Left lung (tissue), 10 donors: ENCODE measurements around the gene SPATA20. TPM values are rescaled to one million over a fixed set of nuclear protein-coding genes. Genes with fewer than 3 reads are reported as not detected.

Experiments used
- ATAC-seq: fragments of 200-7000 bp; cut with Tn5 transposase; one replicate; pipeline ENCODE4 v1.9.1; 2020; ENCODE audit warnings: moderate library complexity
- DNase-seq, 4 donors: peaks; one replicate each; pipeline ENCODE4 v3.0.0-alpha.2; 2013 to 2020
- H3K27ac ChIP-seq, 2 donors: fragments of 200-600 bp; sonication (generic) in 1 of 2; one replicate each; pipeline versions ENCODE4 v1.5.0 to v1.8.0; 2020 to 2021
- H3K27me3 ChIP-seq, 2 donors: fragments of 200-600 bp; sonication (generic) in 1 of 2; one replicate each; pipeline versions ENCODE4 v1.5.0 to v1.8.0; 2020 to 2021
- H3K36me3 ChIP-seq, 2 donors: fragments of 200-600 bp; sonication (generic) in 1 of 2; one replicate each; pipeline versions ENCODE4 v1.5.0 to v1.8.0; 2020 to 2021
- H3K4me1 ChIP-seq, 2 donors: fragments of 200-600 bp; one replicate each; pipeline ENCODE4 v1.8.0; 2021
- H3K4me3 ChIP-seq, 2 donors: fragments of 200-600 bp; sonication (generic) in 1 of 2; one replicate each; pipeline versions ENCODE4 v1.5.0 to v1.8.0; 2020 to 2021; ENCODE audit warnings: mild to moderate bottlenecking in 1 of 2
- H3K9me3 ChIP-seq, 2 donors: fragments of 200-600 bp; sonication (generic) in 1 of 2; one replicate each; pipeline versions ENCODE4 v1.5.0 to v1.8.0; 2020 to 2021
- CTCF ChIP-seq, 2 donors: fragments of 200-600 bp; sonication (generic) in 1 of 2; IDR thresholded peaks; one replicate each; pipeline versions ENCODE4 v1.5.0 to v1.8.0; 2021; ENCODE audit warnings: antibody characterized with exemption in 2 of 2
- intact Hi-C, 2 donors: fragments of 100-400 bp; cut with DNase I; formaldehyde crosslinking; loops; one replicate each; pipeline versions ENCODE4 v1.11.2 to v1.14.2; 2022
- polyA plus RNA-seq, 6 donors: library from polyadenylated mRNA; unstranded; fragments of 120-200 nt; gene quantifications; one replicate each; pipeline ENCODE4 v1.2.1, GENCODE V29; 2013; ENCODE audit not compliant: insufficient read length in 6 of 6
- total RNA-seq, 2 donors: library from RNA; stranded (reverse); fragmentation: NEBNext Ultra II Directional; extraction: Animal tissue kit (Norgen Biotek cat#: 25700); gene quantifications; one replicate each; pipeline ENCODE4 v1.2.1, GENCODE V29; 2021
- donor health status: DM: no; HTN: yes; CAD: no.
- donor health status: DM: no; HTN: no; CAD: no.

SPATA20 gene
- total and polyA plus RNA-seq, 8 donors: 37.6 to 60.5 (median 47.7) TPM

DNA sequence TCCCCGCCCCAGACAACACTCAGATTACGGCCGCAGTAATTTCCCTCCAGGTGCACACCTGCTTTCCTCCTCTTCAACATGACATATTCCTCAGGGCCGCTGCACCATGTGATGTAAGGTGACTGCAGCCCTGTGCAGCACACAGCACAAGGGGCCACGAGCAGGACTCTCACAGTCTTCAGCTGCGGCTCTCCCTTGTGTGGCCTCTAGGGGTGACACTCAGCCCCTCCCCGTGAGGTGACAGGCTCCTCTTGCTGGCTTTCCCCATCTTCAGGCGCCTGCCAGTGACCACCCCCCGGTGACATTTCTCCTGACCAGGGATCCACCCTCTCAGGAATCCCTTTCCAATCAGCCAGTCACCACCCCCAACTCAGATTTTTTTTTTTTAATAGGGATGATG is 56.4 kb downstream of the SPATA20 start:
- TF ChIP-seq CTCF (IDR thresholded peaks at IDR 0.05): no peak
- DNase-seq: no peak
- no peaks in the 10 kb centered on the region for H3K36me3 ChIP-seq
- ATAC-seq: no peak
- H3K27me3 ChIP-seq: peaks cover 0 to 20% of the 10 kb centered on the region in 2 donors
- no peak overlapping the region for H3K27ac ChIP-seq
- no peaks in the 10 kb centered on the region for H3K9me3 ChIP-seq
- no peak overlapping the region for H3K4me3 ChIP-seq
- peaks cover 0 to 9% of the 10 kb centered on the region in 2 donors for H3K4me1 ChIP-seq
- intact Hi-C loops: no loop called here

DNA sequence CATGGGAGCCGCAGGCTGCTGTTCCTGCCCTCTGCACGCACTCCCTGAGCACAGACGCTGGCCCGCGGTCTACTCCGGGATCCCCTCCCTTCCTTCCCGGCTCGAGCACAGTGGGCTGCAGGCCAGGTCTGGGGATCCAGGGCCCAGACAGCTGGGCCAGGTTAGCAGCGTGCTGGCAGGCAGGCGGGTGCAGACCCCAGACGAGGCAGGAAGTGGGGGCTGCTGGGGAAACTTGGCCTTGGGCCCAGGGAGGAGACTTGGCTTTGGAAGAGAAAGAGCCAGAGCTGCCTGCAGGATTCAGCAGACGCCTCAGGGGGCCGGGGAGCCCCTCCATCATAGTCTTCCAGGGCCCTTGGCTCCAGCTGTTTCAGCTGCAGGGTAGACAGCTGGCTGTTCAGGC is 57.5 kb downstream of the SPATA20 start:
- no peak overlapping the region for H3K4me3 ChIP-seq
- peaks cover 0 to 9% of the 10 kb centered on the region in 2 donors for H3K4me1 ChIP-seq
- peaks cover 0 to 26% of the 10 kb centered on the region in 2 donors for H3K27me3 ChIP-seq
- intact Hi-C loops: no loop called here
- no peaks in the 10 kb centered on the region for H3K9me3 ChIP-seq
- no peaks in the 10 kb centered on the region for H3K36me3 ChIP-seq
- H3K27ac ChIP-seq: no peak overlapping the region
- TF ChIP-seq CTCF (IDR thresholded peaks at IDR 0.05): no peak
- DNase-seq (peak in 3 of 4 donors; percentile 61 to 98 (median 96)), ATAC-seq (peak; percentile 70)

- H3K27ac ChIP-seq: no peak overlapping the region
- DNase-seq (no peak), ATAC-seq (peak; percentile 13)
- intact Hi-C loops: no loop called here
- TF ChIP-seq CTCF (IDR thresholded peaks at IDR 0.05): no peak
- no peaks in the 10 kb centered on the region for H3K9me3 ChIP-seq
- peaks cover 0 to 9% of the 10 kb centered on the region in 2 donors for H3K4me1 ChIP-seq
- peaks cover 0 to 31% of the 10 kb centered on the region in 2 donors for H3K27me3 ChIP-seq
- H3K4me3 ChIP-seq: no peak overlapping the region
- no peaks in the 10 kb centered on the region for H3K36me3 ChIP-seq
These were observed 58.5 kb downstream of the SPATA20 start for GRCh38 chr17:50605429-50605828.

Other genes starting within 250 kb of the SPATA20 start
- 10 to 100 TPM; 19.6 to 24.3 TPM for gene XYLT2, start 201.0 kb upstream of the SPATA20 start, total RNA-seq
- 10 to 100 TPM; 18.6 to 25.0 (median 21.4) TPM for gene XYLT2, start 201.0 kb upstream of the SPATA20 start, polyA plus RNA-seq
- gene MRPL27, start 174.0 kb upstream of the SPATA20 start, total RNA-seq: 10 to 100 TPM; 52.5 to 53.8 TPM
- gene MRPL27, start 174.0 kb upstream of the SPATA20 start, polyA plus RNA-seq: 10 to 100 TPM; 53.9 to 60.1 (median 56.4) TPM
- 1 to 10 TPM; 2.6 to 3.8 TPM for gene EME1, start 173.9 kb upstream of the SPATA20 start, total RNA-seq
- gene EME1, start 173.9 kb upstream of the SPATA20 start, polyA plus RNA-seq: 10 to 100 TPM in 4 of 6 donors, 1 to 10 TPM in 2; 7.9 to 12.7 (median 11.4) TPM
- gene LRRC59, start 149.7 kb upstream of the SPATA20 start, total RNA-seq: 100 to 1,000 TPM; 102 to 151 TPM
- 10 to 100 TPM; 43.6 to 65.5 (median 49.2) TPM for gene LRRC59, start 149.7 kb upstream of the SPATA20 start, polyA plus RNA-seq
- gene ACSF2, start 121.0 kb upstream of the SPATA20 start, total RNA-seq: 100 to 1,000 TPM in 1 of 2 donors, 10 to 100 TPM in 1; 60.9 to 148 TPM
- gene ACSF2, start 121.0 kb upstream of the SPATA20 start, polyA plus RNA-seq: 100 to 1,000 TPM; 106 to 146 (median 124) TPM
- gene CHAD, start 78.3 kb upstream of the SPATA20 start, total RNA-seq: under 1 TPM; 0.17 to 0.21 TPM
- 1 to 10 TPM; 3.9 to 9.8 (median 5.5) TPM for gene CHAD, start 78.3 kb upstream of the SPATA20 start, polyA plus RNA-seq
- 10 to 100 TPM; 28.5 to 34.8 TPM for gene RSAD1, start 68.3 kb upstream of the SPATA20 start, total RNA-seq
- gene RSAD1, start 68.3 kb upstream of the SPATA20 start, polyA plus RNA-seq: 10 to 100 TPM; 40.6 to 61.5 (median 48.0) TPM
- gene MYCBPAP, start 38.7 kb upstream of the SPATA20 start, total RNA-seq: 1 to 10 TPM; 1.4 to 2.7 TPM
- 1 to 10 TPM; 5.1 to 9.1 (median 6.1) TPM for gene MYCBPAP, start 38.7 kb upstream of the SPATA20 start, polyA plus RNA-seq
- 1 to 10 TPM in 1 of 2 donors, under 1 TPM in 1; 0.55 to 6.4 TPM for gene EPN3, start 14.4 kb upstream of the SPATA20 start, total RNA-seq
- 1 to 10 TPM; 3.2 to 5.6 (median 4.3) TPM for gene EPN3, start 14.4 kb upstream of the SPATA20 start, polyA plus RNA-seq
- gene CACNA1G, start 13.5 kb downstream of the SPATA20 start, total RNA-seq: 1 to 10 TPM in 1 of 2 donors, under 1 TPM in 1; 0.50 to 4.3 TPM
- 10 to 100 TPM; 16.6 to 38.2 (median 21.7) TPM for gene CACNA1G, start 13.5 kb downstream of the SPATA20 start, polyA plus RNA-seq
- gene ABCC3, start 87.7 kb downstream of the SPATA20 start, total RNA-seq: 100 to 1,000 TPM in 1 of 2 donors, 10 to 100 TPM in 1; 52.3 to 120 TPM
- gene ABCC3, start 87.7 kb downstream of the SPATA20 start, polyA plus RNA-seq: 10 to 100 TPM; 30.9 to 82.4 (median 47.5) TPM
- gene ANKRD40, start 160.7 kb downstream of the SPATA20 start, total RNA-seq: 10 to 100 TPM; 42.2 to 47.1 TPM
- gene ANKRD40, start 160.7 kb downstream of the SPATA20 start, polyA plus RNA-seq: 10 to 100 TPM; 44.5 to 52.0 (median 47.1) TPM
- 10 to 100 TPM; 76.1 to 89.2 TPM for gene LUC7L3, start 172.4 kb downstream of the SPATA20 start, total RNA-seq
- gene LUC7L3, start 172.4 kb downstream of the SPATA20 start, polyA plus RNA-seq: 100 to 1,000 TPM; 559 to 831 (median 685) TPM
- not detected for gene ANKRD40CL, start 220.3 kb downstream of the SPATA20 start, total RNA-seq
- 1 to 10 TPM in 1 of 6 donors, under 1 TPM in 5; 0.15 to 1.4 (median 0.42) TPM for gene ANKRD40CL, start 220.3 kb downstream of the SPATA20 start, polyA plus RNA-seq